ENCODE results near the gene LDLRAD4.

Gene LDLRAD4

GRCh38 chr18:13611601-13612195 is 393.1 kb downstream of the LDLRAD4 start:
- no peak overlapping the region for H3K27ac ChIP-seq
- no peak for TF ChIP-seq CTCF (conservative IDR thresholded peaks at IDR 0.05)
- TF ChIP-seq ZFX (IDR thresholded peaks at IDR 0.05), result no peak

- no peak for TF ChIP-seq CTCF (conservative IDR thresholded peaks at IDR 0.05)
- TF ChIP-seq ZFX (IDR thresholded peaks at IDR 0.05), result no peak
- no peak overlapping the region for H3K27ac ChIP-seq
Observed at GRCh38 chr18:13612196-13612997, 393.8 kb downstream of the LDLRAD4 start.

- TF ChIP-seq ZFX (IDR thresholded peaks at IDR 0.05) (no peak), CTCF (conservative IDR thresholded peaks at IDR 0.05) (no peak)
- no peak overlapping the region for H3K27ac ChIP-seq
Observed at GRCh38 chr18:13613099-13613498, 394.5 kb downstream of the LDLRAD4 start.

- H3K27ac ChIP-seq, result no peak overlapping the region
- TF ChIP-seq ZFX (IDR thresholded peaks at IDR 0.05) (no peak), CTCF (conservative IDR thresholded peaks at IDR 0.05) (no peak)
Observed at GRCh38 chr18:13613591-13614501, 395.3 kb downstream of the LDLRAD4 start.

GRCh38 chr18:13614641-13615288 is 396.2 kb downstream of the LDLRAD4 start:
- no peak for TF ChIP-seq ZFX (IDR thresholded peaks at IDR 0.05)
- TF ChIP-seq CTCF (conservative IDR thresholded peaks at IDR 0.05), result no peak
- no peak overlapping the region for H3K27ac ChIP-seq

GRCh38 chr18:13615432-13615861 is 396.9 kb downstream of the LDLRAD4 start:
- TF ChIP-seq CTCF (conservative IDR thresholded peaks at IDR 0.05), result no peak
- no peak for TF ChIP-seq ZFX (IDR thresholded peaks at IDR 0.05)
- no peak overlapping the region for H3K27ac ChIP-seq
